Measurements from ENCODE around the gene LRRC27. TPM values are rescaled to one million over a fixed set of nuclear protein-coding genes. Genes with fewer than 3 reads are reported as not detected.

LRRC27 gene
- total and polyA plus RNA-seq, 2 donors (not counting 1 experiment from before 2014, with no cell fraction given), result 23.6 to 25.6 TPM

DNA sequence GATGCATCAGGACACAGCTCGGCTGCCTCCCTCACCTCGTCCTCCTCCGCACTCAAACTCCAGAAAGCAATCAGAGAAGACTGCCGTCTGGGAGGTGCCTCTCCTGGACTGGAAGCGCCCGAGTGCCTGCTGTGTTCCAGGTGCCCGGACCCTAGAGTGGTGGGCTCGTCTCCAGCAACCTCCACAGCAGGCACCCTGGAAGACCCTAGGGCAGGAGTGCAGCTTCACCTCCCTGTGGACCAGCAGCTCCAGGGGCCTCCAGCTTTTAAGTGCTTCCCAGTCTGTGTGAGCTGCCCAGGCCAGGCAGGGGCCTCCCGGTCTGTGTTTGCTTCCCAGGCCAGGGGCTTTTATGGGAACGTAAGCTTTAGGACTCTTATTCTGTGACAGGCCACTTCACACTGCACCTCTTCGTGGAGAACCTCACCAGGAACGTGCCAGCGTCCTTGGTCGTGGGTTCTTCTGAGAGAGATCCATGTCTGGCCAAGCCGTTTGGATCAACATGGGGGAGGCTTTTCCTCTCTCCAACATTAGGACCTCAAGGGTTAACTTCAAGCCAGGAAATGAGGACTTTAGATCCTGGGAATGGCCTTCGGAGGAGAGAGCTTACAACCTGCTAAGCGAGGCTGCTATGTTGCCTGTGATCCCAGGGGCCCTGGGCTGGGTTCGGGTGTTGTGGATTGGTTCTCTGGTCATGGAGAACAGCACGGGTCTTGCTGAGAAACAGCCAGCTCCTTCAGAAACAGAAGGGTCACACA is 59.1 kb downstream of the LRRC27 start:
- no peak overlapping the region for H3K9ac ChIP-seq (ENCODE audit: low read length)
- TF ChIP-seq EZH2 (IDR thresholded peaks at IDR 0.05; ENCODE audit: borderline replicate concordance, insufficient read depth, low read depth, low read length, poor library complexity, severe bottlenecking), result no peak
- TF ChIP-seq, protein P1, sequence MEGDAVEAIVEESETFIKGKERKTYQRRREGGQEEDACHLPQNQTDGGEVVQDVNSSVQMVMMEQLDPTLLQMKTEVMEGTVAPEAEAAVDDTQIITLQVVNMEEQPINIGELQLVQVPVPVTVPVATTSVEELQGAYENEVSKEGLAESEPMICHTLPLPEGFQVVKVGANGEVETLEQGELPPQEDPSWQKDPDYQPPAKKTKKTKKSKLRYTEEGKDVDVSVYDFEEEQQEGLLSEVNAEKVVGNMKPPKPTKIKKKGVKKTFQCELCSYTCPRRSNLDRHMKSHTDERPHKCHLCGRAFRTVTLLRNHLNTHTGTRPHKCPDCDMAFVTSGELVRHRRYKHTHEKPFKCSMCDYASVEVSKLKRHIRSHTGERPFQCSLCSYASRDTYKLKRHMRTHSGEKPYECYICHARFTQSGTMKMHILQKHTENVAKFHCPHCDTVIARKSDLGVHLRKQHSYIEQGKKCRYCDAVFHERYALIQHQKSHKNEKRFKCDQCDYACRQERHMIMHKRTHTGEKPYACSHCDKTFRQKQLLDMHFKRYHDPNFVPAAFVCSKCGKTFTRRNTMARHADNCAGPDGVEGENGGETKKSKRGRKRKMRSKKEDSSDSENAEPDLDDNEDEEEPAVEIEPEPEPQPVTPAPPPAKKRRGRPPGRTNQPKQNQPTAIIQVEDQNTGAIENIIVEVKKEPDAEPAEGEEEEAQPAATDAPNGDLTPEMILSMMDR (IDR thresholded peaks at IDR 0.05), result no peak
- H3K36me3 ChIP-seq (replicated peaks in 1 of 2; ENCODE audit: control extremely low read depth in 1 of 2, control insufficient read depth in 1 of 2, extremely low read depth in 1 of 2, insufficient read depth in 2 of 2, low read length in 1 of 2), result no peaks in the 10 kb centered on the region
- H3K9me3 ChIP-seq (ENCODE audit: control extremely low read depth in 1 of 3, control insufficient read depth in 2 of 3, insufficient read depth in 1 of 3, low read length in 2 of 3), result no peaks in the 10 kb centered on the region
- H3K4me3 Mint-ChIP-seq, result no peak overlapping the region
- H2AFZ ChIP-seq (ENCODE audit: insufficient read depth, low read depth, low read length, poor library complexity, severe bottlenecking), result no peak overlapping the region
- 95% methylated on average over 16 of the region's 19 CpGs for WGBS (ENCODE audit: insufficient coverage)
- H3K9me3 Mint-ChIP-seq (ENCODE audit: insufficient read depth), result peaks cover 6% of the 10 kb centered on the region
- H3K27me3 Mint-ChIP-seq, result no peaks in the 10 kb centered on the region
- CTCF ChIA-PET, result interaction anchor here (0.6 to 3.4 kb wide), 5 partner anchors 32 to 64 kb away, joined by 3 to 15 read pairs (median 3); no protein-coding TSS in a partner anchor
- intact Hi-C loops (cut with micrococcal nuclease), result no loop called here
- peaks cover 32 to 50% of the 10 kb centered on the region in 2 donors for H3K4me1 ChIP-seq (ENCODE audit: control insufficient read depth in 2 of 2, insufficient read depth in 2 of 2, low read length in 2 of 2)
- peaks cover 8% of the 10 kb centered on the region for H3K79me2 ChIP-seq (ENCODE audit: control insufficient read depth, insufficient read depth, low read length)
- peak overlapping the region; percentile 26 for H3K27ac Mint-ChIP-seq
- POLR2A ChIA-PET, result interaction anchor here (0.6 kb wide), 1 partner anchor 33 kb away, joined by 3 read pairs; no protein-coding TSS in a partner anchor
- ATAC-seq (ENCODE audit: low read depth), result no peak
- peaks cover 6% of the 10 kb centered on the region for H4K20me1 ChIP-seq (ENCODE audit: control insufficient read depth, insufficient read depth, low read length, poor library complexity, severe bottlenecking)
- H3K4me2 ChIP-seq (replicated peaks; ENCODE audit: low read depth, low read length, poor library complexity, severe bottlenecking), result no peak overlapping the region
- no peak overlapping the region for H3K4me3 ChIP-seq (ENCODE audit: control extremely low read depth in 1 of 5, extremely low read depth in 1 of 5, insufficient read depth in 1 of 5, low read depth in 2 of 5, low read length in 4 of 5)
- H3K27me3 ChIP-seq (replicated peaks in 1 of 4; ENCODE audit: control extremely low read depth in 1 of 4, control insufficient read depth in 3 of 4, insufficient read depth in 4 of 4, low read length in 3 of 4), result no peaks in the 10 kb centered on the region
- no peak for DNase-seq
- peaks cover 30% of the 10 kb centered on the region for H3K4me1 Mint-ChIP-seq
- no peak overlapping the region for H3K27ac ChIP-seq (ENCODE audit: low read length in 2 of 2)

DNA sequence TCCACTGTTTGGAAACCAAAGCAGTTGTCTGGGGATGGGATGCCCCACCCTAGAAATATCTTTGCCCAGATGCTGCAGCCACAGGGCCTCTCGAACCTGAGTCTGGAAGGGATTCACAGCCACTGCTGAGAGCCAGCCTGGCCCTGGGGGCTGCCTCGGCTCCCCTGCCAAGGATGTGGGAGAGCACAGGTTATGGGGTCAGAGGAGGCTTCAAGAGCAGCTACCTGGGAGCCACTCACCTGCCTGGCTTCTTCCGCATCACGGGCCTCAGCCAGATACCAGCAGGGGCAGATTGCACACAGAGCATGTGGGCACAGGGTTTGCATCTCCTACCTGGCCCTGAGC is 59.7 kb downstream of the LRRC27 start:
- H3K4me1 Mint-ChIP-seq, result peaks cover 30% of the 10 kb centered on the region
- peak overlapping the region in 1 of 2 donors; percentile 37 for H3K27ac ChIP-seq (ENCODE audit: low read length in 2 of 2)
- no peaks in the 10 kb centered on the region for H3K36me3 ChIP-seq (replicated peaks in 1 of 2; ENCODE audit: control extremely low read depth in 1 of 2, control insufficient read depth in 1 of 2, extremely low read depth in 1 of 2, insufficient read depth in 2 of 2, low read length in 1 of 2)
- H3K4me1 ChIP-seq (ENCODE audit: control insufficient read depth in 2 of 2, insufficient read depth in 2 of 2, low read length in 2 of 2), result peaks cover 32 to 50% of the 10 kb centered on the region in 2 donors
- H3K27me3 ChIP-seq (replicated peaks in 1 of 4; ENCODE audit: control extremely low read depth in 1 of 4, control insufficient read depth in 3 of 4, insufficient read depth in 4 of 4, low read length in 3 of 4), result no peaks in the 10 kb centered on the region
- H3K79me2 ChIP-seq (ENCODE audit: control insufficient read depth, insufficient read depth, low read length), result peaks cover 8% of the 10 kb centered on the region
- H4K20me1 ChIP-seq (ENCODE audit: control insufficient read depth, insufficient read depth, low read length, poor library complexity, severe bottlenecking), result peaks cover 6% of the 10 kb centered on the region
- no peaks in the 10 kb centered on the region for H3K27me3 Mint-ChIP-seq
- no peak overlapping the region for H3K4me3 Mint-ChIP-seq
- ATAC-seq (ENCODE audit: low read depth) (no peak), DNase-seq (no peak)
- TF ChIP-seq, protein P1 (IDR thresholded peaks at IDR 0.05), result no peak
- no peak for TF ChIP-seq EZH2 (IDR thresholded peaks at IDR 0.05; ENCODE audit: borderline replicate concordance, insufficient read depth, low read depth, low read length, poor library complexity, severe bottlenecking)
- no peak overlapping the region for H3K9ac ChIP-seq (ENCODE audit: low read length)
- peaks cover 6% of the 10 kb centered on the region for H3K9me3 Mint-ChIP-seq (ENCODE audit: insufficient read depth)
- peak overlapping the region; percentile 26 for H3K27ac Mint-ChIP-seq
- intact Hi-C loops (cut with micrococcal nuclease), result no loop called here
- no peak overlapping the region for H2AFZ ChIP-seq (ENCODE audit: insufficient read depth, low read depth, low read length, poor library complexity, severe bottlenecking)
- no peak overlapping the region for H3K4me3 ChIP-seq (ENCODE audit: control extremely low read depth in 1 of 5, extremely low read depth in 1 of 5, insufficient read depth in 1 of 5, low read depth in 2 of 5, low read length in 4 of 5)
- CTCF ChIA-PET, result interaction anchor here (0.6 to 3.4 kb wide), 4 partner anchors 31 to 63 kb away, joined by 3 to 15 read pairs (median 3); no protein-coding TSS in a partner anchor
- WGBS (ENCODE audit: insufficient coverage), result 90% methylated on average over 4 of the region's 4 CpGs
- POLR2A ChIA-PET, result no interaction called here
- no peak overlapping the region for H3K4me2 ChIP-seq (replicated peaks; ENCODE audit: low read depth, low read length, poor library complexity, severe bottlenecking)
- H3K9me3 ChIP-seq (ENCODE audit: control extremely low read depth in 1 of 3, control insufficient read depth in 2 of 3, insufficient read depth in 1 of 3, low read length in 2 of 3), result no peaks in the 10 kb centered on the region
